Keratinocyte (primary cell): ENCODE results near the gene CTNNBL1. TPM values are rescaled to one million over a fixed set of nuclear protein-coding genes. Genes with fewer than 3 reads are reported as not detected.

Experiments
- DNase-seq: peaks from one replicate; pipeline ENCODE4 v3.0.0-alpha.2; 2011; ENCODE audit warnings: low read depth, missing footprints, low spot score
- FAIRE-seq: peaks from 2 replicates; lab custom pipeline; 2011; peaks lifted over from hg19 to GRCh38; lab: Jason Lieb, UNC
- H2AFZ ChIP-seq: 2 replicates; pipeline ENCODE4 v1.6.0; 2012; ENCODE audit warnings: low read length, control low read depth, inconsistent platforms; ENCODE audit not compliant: control insufficient read depth
- H3K27ac ChIP-seq: 2 replicates; pipeline ENCODE4 v1.5.1; 2011; ENCODE audit warnings: low read length; ENCODE audit not compliant: control insufficient read depth, insufficient read depth
- H3K27me3 ChIP-seq: 3 replicates; pipeline ENCODE4 v1.6.0; 2011; ENCODE audit warnings: low read length; ENCODE audit not compliant: control insufficient read depth, insufficient read depth; ENCODE audit errors: extremely low read depth
- H3K36me3 ChIP-seq, 2 experiments: 2 replicates in 1 of 2; 3 replicates in 1 of 2; pipeline ENCODE4 v1.5.1; 2011; ENCODE audit warnings: low read length in 2 of 2, mild to moderate bottlenecking in 1 of 2; ENCODE audit not compliant: control insufficient read depth in 2 of 2, insufficient read depth in 2 of 2; ENCODE audit errors: extremely low read depth in 1 of 2
- H3K4me1 ChIP-seq: 3 replicates; pipeline ENCODE4 v1.5.1; 2011; ENCODE audit warnings: low read length; ENCODE audit not compliant: control insufficient read depth, insufficient read depth; ENCODE audit errors: extremely low read depth
- H3K4me2 ChIP-seq: 3 replicates; pipeline ENCODE4 v1.6.0; 2011; ENCODE audit warnings: low read depth, low read length; ENCODE audit not compliant: control insufficient read depth, insufficient read depth; ENCODE audit errors: extremely low read depth
- H3K4me3 ChIP-seq, 3 experiments: fragments of 200-600 bp in 1 of 3; sonication (generic) in 1 of 3; 2 replicates in 2 of 3; 3 replicates in 1 of 3; pipeline ENCODE4 v1.5.1; 2011 to 2016; ENCODE audit warnings: low read length in 3 of 3, mild to moderate bottlenecking in 3 of 3, control low read depth in 2 of 3, inconsistent platforms in 1 of 3, low read depth in 1 of 3, mixed read lengths in 1 of 3, mixed run types in 1 of 3, moderate library complexity in 1 of 3; ENCODE audit not compliant: control insufficient read depth in 2 of 3, insufficient read depth in 2 of 3; ENCODE audit errors: extremely low read depth in 1 of 3
- H3K79me2 ChIP-seq: 2 replicates; pipeline ENCODE4 v1.6.0; 2012; ENCODE audit warnings: low read length; ENCODE audit not compliant: control insufficient read depth, insufficient read depth
- H3K9ac ChIP-seq: 3 replicates; pipeline ENCODE4 v1.6.0; 2011; ENCODE audit warnings: low read length; ENCODE audit not compliant: control insufficient read depth, insufficient read depth; ENCODE audit errors: extremely low read depth
- H3K9me1 ChIP-seq: 3 replicates; pipeline ENCODE4 v1.6.0; 2011; ENCODE audit warnings: low read length; ENCODE audit not compliant: control insufficient read depth, insufficient read depth; ENCODE audit errors: extremely low read depth
- H3K9me3 ChIP-seq: 2 replicates; pipeline ENCODE4 v1.5.1; 2012; ENCODE audit warnings: low read depth, low read length; ENCODE audit not compliant: control insufficient read depth
- H4K20me1 ChIP-seq: 3 replicates; pipeline ENCODE4 v1.6.0; 2011; ENCODE audit warnings: low read length; ENCODE audit not compliant: control insufficient read depth, insufficient read depth; ENCODE audit errors: extremely low read depth
- EZH2 ChIP-seq: IDR thresholded peaks from one replicate; pipeline ENCODE4 v1.6.1; 2012; ENCODE audit warnings: inconsistent platforms, mild to moderate bottlenecking, low read length, moderate library complexity
- dilution Hi-C: fragments of 300-500 bp; cut with MboI; formaldehyde crosslinking; loops from one replicate; pipeline ENCODE4 v1.7.0; 2020; ENCODE audit warnings: low sequenced_read_pairs; ENCODE audit not compliant: extremely low pct_ligation_motif_present
- polyA plus RNA-seq, 5 experiments: library from polyadenylated mRNA; depleted of rRNA in 3 of 5; stranded (reverse) in 3 of 5; stranded (forward) in 1 of 5; unstranded in 1 of 5; fragments of >200 nt; gene quantifications; 1 replicate in 1 of 5; 2 replicates in 3 of 5; 3 replicates in 1 of 5; pipeline versions ENCODE4 v1.2.1 to v1.2.3, GENCODE V29; 2011 to 2012; ENCODE audit warnings: missing spikeins in 2 of 5, low read depth in 1 of 5, low replicate concordance in 1 of 5
- TF ChIP-seq, protein P1 (sequence below), 3 experiments: IDR thresholded peaks in 1 of 3; conservative IDR thresholded peaks in 1 of 3; optimal IDR thresholded peaks in 1 of 3; 2 replicates in 2 of 3; 3 replicates in 1 of 3; pipeline versions ENCODE3 to v1.5.1; 2011; ENCODE audit warnings: low read length in 3 of 3, mild to moderate bottlenecking in 3 of 3, moderate library complexity in 2 of 3, control low read depth in 1 of 3, inconsistent platforms in 1 of 3; ENCODE audit not compliant: insufficient read depth in 2 of 3; ENCODE audit errors: extremely low read depth in 1 of 3

CTNNBL1 gene
- polyA plus RNA-seq, 1 donor (not counting 4 experiments of a cell fraction or from before 2014, with no cell fraction given), result 37.0 TPM

DNA sequence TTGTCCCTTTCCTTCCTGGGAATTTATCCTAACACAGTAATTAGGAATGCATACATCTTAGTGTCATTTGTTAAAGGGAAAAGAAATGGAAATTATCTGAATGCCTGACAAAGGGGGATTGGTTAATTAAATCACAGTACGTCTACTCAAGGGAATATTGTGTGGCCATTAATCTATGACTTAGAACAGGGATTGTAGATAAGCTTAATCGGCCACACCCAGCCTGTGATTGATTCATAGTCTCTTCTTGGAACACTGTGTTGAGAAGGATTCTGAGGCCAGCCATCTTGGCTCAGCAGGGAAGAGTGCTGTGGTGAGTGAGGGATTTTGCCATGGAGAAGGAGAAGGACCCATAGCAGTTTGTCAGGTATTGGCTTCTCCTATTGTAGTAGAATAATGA, 50.5 kb downstream of the CTNNBL1 start:
- no peak overlapping the region for H3K4me2 ChIP-seq
- no peak overlapping the region for H3K4me3 ChIP-seq
- H3K27ac ChIP-seq, result no peak overlapping the region
- no peaks in the 10 kb centered on the region for H3K9me1 ChIP-seq
- DNase-seq (no peak), FAIRE-seq (no peak)
- H4K20me1 ChIP-seq, result no peaks in the 10 kb centered on the region
- H3K9ac ChIP-seq, result no peak overlapping the region
- H3K27me3 ChIP-seq, result no peaks in the 10 kb centered on the region
- H3K4me1 ChIP-seq, result no peaks in the 10 kb centered on the region
- no peak overlapping the region for H2AFZ ChIP-seq
- dilution Hi-C loops, result no loop called here
- TF ChIP-seq, protein P1, sequence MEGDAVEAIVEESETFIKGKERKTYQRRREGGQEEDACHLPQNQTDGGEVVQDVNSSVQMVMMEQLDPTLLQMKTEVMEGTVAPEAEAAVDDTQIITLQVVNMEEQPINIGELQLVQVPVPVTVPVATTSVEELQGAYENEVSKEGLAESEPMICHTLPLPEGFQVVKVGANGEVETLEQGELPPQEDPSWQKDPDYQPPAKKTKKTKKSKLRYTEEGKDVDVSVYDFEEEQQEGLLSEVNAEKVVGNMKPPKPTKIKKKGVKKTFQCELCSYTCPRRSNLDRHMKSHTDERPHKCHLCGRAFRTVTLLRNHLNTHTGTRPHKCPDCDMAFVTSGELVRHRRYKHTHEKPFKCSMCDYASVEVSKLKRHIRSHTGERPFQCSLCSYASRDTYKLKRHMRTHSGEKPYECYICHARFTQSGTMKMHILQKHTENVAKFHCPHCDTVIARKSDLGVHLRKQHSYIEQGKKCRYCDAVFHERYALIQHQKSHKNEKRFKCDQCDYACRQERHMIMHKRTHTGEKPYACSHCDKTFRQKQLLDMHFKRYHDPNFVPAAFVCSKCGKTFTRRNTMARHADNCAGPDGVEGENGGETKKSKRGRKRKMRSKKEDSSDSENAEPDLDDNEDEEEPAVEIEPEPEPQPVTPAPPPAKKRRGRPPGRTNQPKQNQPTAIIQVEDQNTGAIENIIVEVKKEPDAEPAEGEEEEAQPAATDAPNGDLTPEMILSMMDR (optimal IDR thresholded peaks at IDR 0.05 in 1 of 3, IDR thresholded peaks at IDR 0.05 in 1 of 3, conservative IDR thresholded peaks at IDR 0.05 in 1 of 3; ENCODE audit: extremely low read depth in 1 of 3, insufficient read depth in 2 of 3, low read length in 3 of 3), result no peak
- no peak for TF ChIP-seq EZH2
- H3K9me3 ChIP-seq, result no peaks in the 10 kb centered on the region
- H3K36me3 ChIP-seq, result peaks cover 4 to 7% of the 10 kb centered on the region in 2 experiments
- H3K79me2 ChIP-seq, result no peaks in the 10 kb centered on the region

DNA sequence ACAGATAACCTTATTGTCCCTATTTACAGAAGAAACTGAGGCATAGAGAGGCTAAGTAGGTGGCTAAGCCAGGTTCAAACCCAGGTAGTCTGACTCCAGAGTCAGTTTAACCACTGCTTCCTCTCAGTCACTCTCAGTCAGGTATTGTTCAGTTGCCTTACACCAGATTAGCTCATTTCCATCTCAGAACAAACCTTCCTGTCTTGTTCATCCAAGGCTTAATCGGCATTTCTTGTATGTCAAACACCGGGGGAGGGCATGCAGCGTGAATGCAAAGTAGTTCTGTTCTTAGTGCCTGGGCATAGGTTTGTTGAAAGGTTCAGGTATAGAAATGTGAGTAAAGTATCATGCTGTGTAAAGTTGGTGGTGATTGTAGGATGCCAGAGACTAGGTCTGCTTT, 51.7 kb downstream of the CTNNBL1 start:
- Histone ChIP-seq H3K9me3 (no peaks in the 10 kb centered on the region), H3K79me2 (no peaks in the 10 kb centered on the region), H3K9ac (no peak overlapping the region), H4K20me1 (no peaks in the 10 kb centered on the region), H3K4me2 (no peak overlapping the region), H3K4me3 (no peak overlapping the region), H3K27me3 (no peaks in the 10 kb centered on the region), H2AFZ (no peak overlapping the region), H3K27ac (no peak overlapping the region), H3K36me3 (peaks cover 4 to 10% of the 10 kb centered on the region in 2 experiments), H3K4me1 (no peaks in the 10 kb centered on the region), H3K9me1 (no peaks in the 10 kb centered on the region)
- DNase-seq (no peak), FAIRE-seq (no peak)
- no peak for TF ChIP-seq EZH2
- TF ChIP-seq, protein P1 (optimal IDR thresholded peaks at IDR 0.05 in 1 of 3, IDR thresholded peaks at IDR 0.05 in 1 of 3, conservative IDR thresholded peaks at IDR 0.05 in 1 of 3; ENCODE audit: extremely low read depth in 1 of 3, insufficient read depth in 2 of 3, low read length in 3 of 3), result no peak
- dilution Hi-C loops, result no loop called here
